Activated T-helper 1 cell treated with anti-CD3 and anti-CD28 coated beads, Interleukin-2, amount 50 U/mL, for 16 hours (primary cell): ENCODE measurements around the gene GEMIN5.
A peak's percentile ranks its signal among the peaks of the same experiment; 100 is the strongest.
"Not testable (repeated sequence)": the region's sequence is repeated elsewhere in the genome, so short reads cannot be mapped to it uniquely, and the experiment has no call there.

Experiments used
- DNase-seq, 2 donors: peaks; one replicate each; pipeline ENCODE4 v3.0.0-alpha.2; 2020; ENCODE audit warnings: low read depth in 1 of 2, low spot score in 1 of 2

Gene GEMIN5

DNA sequence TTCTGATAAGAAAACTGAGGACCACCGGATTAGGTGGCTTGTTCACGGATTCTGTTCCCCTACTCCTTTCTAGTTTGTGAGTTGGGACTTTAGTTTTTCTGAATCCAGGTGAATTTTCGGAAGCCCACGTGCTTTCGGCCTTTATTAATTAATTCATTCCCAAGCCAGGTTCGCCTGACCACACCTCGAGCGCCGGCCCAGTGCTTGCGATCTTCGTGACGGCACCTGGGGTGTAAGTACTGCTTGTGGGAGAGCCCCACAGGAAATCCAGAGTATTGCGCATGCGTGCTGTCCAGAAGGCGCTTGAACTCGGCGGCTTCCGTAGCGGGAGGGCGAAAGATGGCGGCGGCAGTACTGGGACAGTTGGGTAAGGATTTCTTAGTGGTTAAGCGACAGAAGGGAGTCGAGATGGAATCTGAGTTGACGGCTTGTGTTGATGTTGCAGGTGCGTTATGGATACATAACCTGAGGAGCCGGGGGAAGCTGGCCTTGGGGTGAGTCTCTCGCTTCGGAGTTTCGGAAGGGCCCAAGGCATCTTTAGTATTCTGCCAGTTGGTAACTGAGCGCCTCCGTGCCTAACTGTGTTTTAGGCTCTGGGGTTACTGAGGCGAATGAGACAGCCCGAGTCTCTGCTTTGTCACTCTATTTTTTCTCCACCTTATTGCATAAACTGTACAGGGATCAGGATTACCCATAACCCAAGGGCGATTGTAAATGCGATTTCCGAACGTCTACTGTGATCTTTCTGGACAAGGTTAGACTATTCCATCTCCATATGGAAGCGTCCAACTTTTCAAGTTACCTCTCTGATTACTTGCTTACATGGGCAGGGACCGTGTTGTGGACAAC is 3.0 kb upstream of the GEMIN5 start, which contains the start of gene MRPL22:
Gene MRPL22, plus strand, starts transcription at position 302 of the 849 bp plus-strand sequence. Its CDS starts 38 bp downstream, at position 340.
- peak; percentile 89 to 90 for DNase-seq

DNA sequence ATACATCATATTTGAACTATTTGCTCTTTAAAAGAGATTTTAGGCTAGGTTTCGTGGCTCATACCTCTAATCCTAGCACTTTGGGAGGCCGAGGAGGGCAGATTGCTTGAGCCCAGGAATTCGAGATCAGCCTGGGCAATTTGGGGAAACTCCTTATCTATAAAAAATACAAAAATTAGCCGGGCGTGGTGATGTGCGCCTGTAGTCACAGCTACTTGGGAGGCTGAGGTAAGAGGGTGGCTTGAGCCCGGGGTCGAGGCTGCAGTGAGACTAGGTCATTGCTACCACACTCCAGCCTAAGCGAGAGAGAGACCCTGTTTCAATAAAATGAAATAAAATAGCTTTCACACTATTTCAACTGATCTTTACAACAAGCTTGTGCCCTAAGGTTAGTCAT is 2.4 kb upstream of the GEMIN5 start:
- DNase-seq = no peak

DNA sequence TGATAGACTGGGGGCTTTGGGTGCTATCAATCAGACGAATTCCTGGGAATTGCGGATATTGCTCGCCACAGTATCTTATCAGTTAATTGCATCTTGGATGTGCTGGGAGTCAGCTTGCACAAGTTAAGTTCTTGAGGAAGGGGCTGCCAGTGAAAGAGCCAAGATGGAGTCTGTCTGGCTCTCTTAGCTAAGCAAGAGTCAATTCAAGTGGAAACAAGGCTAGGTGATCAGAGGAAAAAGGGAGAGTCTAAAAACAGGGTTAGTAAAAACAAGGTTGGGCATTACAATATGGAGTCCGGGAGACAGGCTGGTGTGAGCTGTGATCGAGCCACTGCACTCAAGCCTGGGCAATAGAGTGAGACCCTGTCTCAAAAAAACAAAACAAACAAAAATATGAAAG is 1.4 kb upstream of the GEMIN5 start:
- not testable (repeated sequence) for DNase-seq

DNA sequence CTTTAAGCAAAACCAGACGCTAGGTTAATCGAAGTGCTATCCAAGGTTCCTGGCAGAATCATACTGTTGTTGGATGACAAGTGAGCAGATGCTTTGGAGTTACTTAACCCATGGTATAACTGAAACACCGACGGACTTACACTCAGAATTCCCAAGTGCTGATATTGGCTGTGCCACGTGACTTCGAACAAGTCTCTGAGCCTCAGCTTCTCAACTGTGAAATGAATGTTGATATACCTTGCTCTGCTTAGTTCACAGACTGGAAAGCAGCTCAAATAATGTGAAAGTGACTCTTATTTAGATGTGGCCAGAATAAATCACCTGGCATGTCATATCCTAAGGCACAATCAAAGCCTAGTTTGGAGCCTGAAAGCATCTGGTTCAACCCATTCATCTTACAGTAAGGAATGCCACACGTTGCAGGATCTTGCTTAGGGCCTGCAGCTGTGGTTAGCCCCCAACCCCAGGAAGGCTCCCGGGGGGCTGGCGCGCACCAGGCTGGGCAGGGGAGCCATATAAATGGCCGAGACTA is 759 bp downstream of the GEMIN5 start:
- DNase-seq = no peak

DNA sequence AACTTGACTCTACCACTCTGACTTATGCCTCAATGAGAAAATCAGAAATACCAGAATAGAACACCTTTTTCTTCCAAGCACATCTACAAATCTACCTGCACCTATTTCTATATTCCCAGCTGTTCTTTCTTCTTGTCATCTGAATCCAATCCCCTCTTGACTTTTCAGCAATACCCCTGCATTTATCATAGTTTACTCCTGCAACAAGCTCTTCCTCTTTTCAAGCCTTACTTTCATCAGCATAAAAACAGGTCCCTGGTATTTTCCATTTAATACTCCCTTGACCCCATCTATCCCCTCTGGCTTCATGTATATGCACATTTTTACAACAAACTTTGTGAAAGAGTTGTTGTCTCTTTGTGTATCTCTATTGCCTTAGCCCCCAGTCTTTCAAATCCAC is 3.1 kb downstream of the GEMIN5 start:
- no peak for DNase-seq

DNA sequence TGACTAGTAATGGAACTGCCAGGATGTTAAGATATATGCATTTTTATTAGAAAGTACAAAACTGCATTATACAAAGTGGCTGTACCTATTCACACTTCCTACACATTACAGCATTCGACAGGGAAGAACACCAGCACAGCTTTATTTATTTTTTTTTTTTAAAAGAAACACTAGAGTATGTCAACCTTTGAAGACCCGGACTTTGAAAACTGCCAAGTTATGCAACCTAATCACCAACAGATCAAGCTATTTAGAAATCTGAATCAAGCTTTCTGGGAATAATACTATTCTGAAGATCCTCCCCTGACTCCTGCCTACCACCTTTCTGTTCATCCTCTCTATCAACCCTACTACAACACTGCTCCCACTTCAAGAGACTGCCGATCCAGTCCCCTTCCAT is 4.5 kb downstream of the GEMIN5 start:
- no peak for DNase-seq

DNA sequence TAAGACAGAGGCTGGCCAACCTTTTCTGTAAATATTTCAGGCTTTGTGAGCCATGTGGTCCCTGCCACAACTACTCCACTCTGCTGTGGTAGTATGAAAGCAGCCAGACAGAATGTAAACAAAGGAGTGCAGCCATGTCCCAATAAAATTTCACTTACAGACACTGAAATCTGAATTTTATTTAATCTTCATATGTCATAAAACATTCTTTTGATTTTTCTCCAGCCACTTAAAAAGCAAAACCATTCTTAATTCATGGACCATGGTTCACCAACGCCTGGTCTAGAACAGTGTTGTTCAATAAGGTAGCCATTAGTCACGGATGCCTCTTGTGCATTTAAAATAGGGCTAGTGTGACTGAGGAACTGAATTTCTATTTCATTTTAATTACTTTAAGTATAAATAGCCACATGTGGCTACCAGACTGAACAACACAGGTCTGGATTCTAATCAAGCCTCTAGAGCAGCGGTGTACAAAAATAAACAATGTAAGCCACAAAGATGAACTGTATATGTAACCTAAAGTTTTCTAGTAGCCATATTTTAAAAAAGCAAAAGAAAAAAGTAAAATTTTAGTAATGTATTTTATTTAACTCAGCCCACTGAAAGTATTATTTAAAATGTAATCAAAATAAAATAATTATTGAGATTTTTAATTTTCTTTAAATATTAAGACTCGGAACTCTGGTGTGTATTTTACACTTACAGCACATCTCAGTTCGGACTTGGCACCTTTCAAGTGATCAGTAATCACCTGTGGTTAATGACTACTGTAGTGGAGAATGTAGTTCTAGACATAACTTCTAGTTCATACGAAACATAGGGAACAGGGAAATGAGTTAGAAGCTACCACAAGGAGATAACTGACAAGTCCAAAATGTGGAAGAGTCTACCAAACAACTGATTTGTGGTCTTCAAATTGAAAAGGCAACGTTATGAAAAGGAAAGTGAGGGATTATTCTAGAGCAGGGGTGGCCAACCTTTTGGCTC is 14.3 kb downstream of the GEMIN5 start:
- DNase-seq = no peak

DNA sequence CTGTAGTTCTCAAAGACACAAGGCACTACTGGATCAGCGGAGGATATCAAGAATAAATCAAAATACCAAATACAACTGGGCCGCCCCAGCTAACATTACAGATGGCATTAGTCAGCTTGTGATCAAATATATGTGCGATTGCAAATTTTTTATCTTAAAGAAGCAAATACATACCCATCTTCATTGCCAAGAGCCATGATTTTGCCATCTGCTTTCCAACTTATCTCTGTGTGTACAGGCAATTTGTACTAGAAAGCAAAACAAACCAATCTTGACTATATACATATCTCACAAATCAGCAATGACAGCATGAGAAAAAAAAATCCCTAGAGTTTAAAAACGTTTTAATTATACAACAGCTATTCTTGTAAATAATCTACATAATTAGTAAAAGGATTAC is 20.3 kb downstream of the GEMIN5 start:
- DNase-seq = no peak

DNA sequence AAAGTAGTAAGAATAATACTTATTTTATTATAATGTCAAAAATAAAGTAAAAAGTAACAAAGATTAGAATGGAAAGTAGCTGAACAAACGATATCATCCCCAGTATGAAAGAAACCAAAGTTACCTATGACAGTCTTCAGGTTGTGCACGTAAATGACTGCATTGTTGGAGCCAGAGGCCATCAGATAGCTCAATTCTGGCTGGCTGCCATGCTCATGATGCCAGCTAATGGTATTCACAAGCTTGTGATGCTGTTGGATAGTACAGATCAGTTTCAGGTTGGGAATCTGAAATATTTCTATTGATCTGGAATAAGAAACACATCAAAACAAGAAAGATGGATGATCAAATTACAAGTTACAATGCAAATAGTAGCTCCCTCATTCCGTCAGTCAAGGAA is 21.1 kb downstream of the GEMIN5 start:
- no peak for DNase-seq

DNA sequence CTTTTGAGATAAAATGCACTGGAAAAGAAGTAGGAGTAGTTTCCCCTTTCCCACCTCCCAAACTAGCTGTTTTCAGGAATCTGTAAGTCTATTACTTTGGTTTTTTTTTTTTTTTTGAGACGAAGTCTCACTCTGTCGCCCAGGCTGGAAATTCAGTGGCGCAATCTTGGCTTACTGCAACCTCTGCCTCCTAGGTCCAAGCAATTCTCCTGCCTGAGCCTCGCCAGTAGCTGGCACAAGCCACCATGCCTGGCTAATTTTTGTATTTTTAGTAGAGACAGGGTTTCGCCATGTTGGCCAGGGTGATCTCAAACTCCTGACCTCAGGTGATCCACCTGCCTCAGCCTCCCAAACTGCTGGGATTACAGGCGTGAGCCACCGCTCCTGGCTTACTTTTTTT is 32.4 kb downstream of the GEMIN5 start:
- not testable (repeated sequence) for DNase-seq

DNA sequence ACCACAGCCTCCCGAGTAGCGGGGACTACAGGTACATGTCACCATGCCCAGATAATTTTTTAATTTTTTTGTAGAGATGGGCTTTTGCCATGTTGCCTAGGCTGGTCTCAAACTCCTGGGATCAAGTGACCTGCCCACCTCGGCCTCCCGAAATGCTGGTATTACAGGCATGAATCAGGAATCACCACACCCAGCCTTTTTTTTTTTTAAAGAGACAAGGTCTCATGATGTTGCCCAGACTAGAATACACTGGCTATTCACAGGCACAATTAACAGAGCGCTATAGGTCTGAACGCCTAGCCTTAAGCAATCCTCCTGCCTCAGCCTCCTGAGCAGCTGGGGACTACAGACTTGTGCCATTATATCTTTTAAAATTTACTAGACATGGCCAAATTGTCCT is 36.1 kb downstream of the GEMIN5 start:
- no peak for DNase-seq

DNA sequence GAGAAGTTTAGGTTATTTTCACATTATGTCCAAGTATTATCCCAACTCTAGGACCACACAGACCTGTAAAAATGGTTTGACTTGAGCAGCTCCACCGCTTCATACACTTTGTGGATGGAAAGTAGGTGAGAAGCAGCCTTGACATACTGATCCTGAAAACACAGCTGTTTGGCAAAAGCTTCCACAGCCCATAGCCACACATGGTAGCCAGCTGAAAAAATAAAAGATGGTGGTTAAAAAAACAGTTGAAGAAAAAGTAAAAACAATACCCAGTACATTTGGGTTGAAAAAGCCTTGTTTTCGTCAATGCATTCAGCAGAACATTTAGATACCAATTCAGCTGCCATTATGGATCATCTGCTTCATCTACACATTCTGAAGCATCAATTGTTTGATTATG is 36.7 kb downstream of the GEMIN5 start:
- no peak for DNase-seq

DNA sequence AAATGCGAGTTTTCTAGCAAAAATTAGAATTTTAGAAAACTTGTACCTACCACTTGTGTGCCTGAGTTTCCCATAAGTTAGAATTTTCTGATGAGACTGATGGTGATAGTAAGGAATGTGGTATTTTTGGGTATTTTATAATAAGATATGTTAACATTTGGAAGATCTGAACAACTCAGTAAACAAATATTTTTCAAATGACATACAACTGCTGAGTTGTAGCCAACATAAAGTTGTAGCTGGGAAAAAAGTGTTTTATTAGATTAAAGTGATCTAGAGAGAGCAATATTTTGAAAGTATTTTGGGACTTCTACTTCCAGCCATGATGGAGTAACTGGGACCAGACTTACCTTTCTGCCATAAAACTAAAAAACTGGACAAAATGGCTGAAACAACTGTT is 37.9 kb downstream of the GEMIN5 start:
- DNase-seq = no peak

DNA sequence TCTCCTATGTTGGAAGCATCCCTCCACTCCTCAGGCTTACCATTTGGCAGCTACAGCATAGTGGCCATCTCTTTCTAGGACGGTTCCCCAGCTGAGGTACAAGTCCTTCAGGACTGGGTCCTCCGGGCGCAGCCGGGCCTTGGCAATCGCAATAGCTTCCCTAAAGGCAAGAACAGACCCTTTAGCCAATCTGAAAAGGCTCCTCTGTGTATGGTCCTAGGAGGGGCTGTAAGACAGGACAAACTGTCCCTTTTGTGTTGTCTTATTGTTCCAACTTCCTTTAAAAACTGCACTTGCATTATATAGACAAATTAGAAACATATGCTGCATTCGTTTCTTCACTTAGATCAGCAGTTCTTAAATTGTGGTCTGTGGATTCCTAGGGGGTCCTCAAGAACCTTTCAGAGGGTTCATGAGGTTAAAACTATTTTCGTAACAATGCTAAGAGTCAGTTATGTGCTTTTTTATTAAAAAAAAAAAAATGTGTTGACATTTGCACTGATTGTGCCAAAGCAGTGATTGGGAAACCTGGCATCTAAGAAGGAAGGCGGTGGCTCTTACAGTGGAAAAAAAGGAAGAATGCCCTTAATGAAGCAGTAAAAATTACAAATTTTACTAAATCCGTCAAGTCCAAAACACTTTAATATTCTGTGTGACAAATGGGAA is 38.7 kb downstream of the GEMIN5 start:
- DNase-seq = no peak

DNA sequence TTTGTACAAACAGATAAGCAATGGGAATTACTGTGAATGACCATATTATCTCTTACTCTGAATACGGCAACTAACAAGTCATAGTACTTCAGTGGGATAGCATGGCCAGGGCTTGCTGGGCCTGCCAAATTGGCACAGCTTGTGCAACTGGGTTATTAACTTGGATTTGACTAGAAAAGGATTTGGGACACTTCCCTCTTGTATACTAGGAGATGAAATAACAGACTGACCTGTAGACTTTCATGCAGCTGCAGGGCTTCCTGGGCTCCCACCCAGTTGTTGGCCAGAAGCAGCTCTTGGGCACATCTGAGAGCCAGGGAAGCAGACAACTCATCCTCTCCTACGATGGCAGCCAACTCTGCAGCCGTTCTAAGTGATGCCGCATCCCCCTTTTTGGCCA is 39.8 kb downstream of the GEMIN5 start:
- DNase-seq = no peak

DNA sequence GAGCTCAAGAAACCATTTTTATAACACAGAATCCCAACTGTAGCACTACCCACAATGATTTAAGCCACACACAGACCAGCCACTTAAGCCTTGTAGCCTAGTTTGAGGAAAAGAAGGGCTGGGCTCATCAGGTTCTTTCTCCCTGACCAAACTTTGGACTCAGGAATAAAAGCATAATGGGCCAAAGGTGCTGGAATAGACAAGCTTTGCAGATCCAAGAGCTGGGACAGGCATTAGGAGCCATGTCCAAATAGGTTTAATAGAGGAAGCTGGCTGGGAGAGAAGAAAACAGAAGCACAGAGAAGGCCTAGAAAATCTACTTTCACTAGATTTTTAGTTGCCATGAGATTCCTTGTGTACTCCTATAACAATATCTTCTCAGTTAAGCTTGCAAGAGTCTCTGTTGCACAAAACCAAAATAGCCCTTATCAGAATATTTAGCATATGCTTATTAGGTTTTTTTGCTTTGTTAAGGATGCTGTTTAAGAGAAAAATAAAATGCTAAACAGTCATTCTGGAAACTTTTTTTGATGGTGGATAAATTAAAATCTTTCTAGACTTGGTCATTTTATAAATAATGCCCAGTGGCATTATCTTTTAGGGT is 41.3 kb downstream of the GEMIN5 start:
- no peak for DNase-seq

DNA sequence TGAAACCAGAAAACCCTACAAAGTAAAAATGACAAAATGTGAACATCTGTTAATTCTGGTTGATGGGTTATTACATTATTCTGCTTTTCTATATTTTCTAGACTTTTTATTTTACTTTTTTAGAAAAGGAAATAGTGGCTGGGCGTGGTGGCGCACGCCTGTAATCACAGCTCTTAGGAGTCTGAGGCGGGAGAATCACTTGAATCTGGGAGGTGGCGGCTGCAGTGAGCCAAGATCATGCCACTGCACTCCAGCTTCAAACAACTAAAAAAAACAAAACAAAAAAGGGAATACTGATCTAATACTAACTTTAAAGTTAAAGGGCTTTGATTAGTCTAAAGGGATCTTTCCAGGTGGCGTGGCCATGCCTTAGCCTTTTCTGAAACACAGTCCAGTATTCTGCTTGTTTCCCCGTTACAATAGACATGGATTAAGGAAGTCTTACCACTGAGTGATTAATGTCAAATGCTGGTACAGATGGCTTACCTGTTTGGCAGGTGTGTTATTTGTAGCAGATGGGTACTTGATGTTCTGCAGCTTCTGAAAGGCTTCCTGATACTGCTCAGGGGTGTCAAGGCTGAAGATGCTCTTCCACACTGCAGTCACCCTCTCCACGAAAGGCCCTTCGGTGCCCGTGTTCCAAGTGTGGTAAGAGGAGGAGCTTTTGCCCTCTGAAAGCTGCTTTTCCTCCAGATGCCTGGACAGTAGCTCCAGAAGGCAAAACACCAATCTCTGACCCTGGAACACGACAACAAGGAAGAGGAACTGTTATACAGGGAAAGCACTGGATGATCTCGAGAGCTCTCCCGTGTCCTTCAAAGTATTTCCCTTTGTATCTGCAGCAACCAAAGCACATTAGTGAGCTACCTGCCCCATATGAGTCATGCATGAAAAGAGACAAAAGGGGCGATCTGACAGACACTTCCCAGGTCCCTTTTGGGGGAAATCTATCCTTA is 42.1 kb downstream of the GEMIN5 start:
- no peak for DNase-seq

DNA sequence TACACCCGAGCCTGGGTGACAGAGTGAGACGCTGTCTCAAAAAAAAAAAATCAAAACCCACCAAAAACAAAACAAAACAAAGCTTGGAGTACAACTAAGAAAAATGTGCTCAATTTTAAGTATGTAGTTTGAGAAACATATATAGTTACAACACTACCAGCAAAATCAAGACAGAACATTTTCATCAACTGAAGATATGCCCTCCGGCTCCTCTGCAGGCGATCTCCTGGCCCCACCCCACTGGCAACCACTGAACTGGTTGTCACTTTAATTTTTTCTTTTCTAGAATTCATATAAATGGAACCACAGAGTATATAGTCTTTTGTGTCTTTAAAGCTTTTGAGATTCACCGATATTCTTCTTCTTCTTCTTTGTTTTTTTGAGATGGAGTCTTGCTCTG is 44.6 kb downstream of the GEMIN5 start:
- no peak for DNase-seq

DNA sequence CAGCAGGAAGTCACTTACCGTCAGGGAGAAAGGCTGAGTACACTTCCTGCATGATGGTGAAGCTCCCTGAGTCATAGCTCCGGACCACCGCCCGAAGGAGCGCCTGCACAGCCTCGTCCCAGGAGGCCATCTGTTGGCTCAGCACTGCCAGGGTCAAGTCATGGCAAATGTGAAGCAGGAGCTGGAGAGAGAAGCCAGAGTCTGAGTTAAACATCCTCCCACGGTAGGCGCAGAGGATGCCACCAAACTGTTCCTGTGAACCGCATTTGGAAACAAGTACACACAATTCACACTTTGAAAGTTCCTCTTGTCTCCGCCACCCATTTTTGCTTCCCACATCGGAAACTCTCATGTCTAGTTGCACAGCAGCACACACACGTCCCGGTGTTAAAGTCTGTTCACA is 45.6 kb downstream of the GEMIN5 start:
- DNase-seq = no peak

DNA sequence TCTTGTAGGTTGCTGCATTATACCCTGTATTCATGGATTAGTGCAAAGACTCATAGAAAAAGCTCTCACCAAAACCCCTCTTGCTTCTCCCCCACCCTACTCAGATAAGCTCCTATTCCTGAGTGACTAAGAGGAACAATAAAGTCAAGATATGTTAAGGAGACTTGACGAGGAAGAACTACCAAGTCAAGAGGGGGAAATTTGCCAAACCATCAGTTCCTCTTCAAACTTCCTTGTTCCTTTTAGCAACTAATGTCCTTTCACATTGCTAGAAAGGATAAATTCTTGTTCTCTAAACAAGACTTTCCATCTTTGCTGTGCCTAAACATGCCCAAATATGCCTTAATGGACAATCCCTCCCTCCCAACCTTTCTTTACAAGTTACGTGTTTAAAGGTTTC is 52.6 kb downstream of the GEMIN5 start:
- no peak for DNase-seq
